Kasumi-1 (cell line): ENCODE measurements around the gene SARDH.
A peak's percentile ranks its signal among the peaks of the same experiment; 100 is the strongest.

Source experiments
- DNase-seq, 2 experiments: peaks; one replicate each; lab custom pipeline; 2025; lab: John Stamatoyannopoulos, UW

Gene SARDH, protein sequence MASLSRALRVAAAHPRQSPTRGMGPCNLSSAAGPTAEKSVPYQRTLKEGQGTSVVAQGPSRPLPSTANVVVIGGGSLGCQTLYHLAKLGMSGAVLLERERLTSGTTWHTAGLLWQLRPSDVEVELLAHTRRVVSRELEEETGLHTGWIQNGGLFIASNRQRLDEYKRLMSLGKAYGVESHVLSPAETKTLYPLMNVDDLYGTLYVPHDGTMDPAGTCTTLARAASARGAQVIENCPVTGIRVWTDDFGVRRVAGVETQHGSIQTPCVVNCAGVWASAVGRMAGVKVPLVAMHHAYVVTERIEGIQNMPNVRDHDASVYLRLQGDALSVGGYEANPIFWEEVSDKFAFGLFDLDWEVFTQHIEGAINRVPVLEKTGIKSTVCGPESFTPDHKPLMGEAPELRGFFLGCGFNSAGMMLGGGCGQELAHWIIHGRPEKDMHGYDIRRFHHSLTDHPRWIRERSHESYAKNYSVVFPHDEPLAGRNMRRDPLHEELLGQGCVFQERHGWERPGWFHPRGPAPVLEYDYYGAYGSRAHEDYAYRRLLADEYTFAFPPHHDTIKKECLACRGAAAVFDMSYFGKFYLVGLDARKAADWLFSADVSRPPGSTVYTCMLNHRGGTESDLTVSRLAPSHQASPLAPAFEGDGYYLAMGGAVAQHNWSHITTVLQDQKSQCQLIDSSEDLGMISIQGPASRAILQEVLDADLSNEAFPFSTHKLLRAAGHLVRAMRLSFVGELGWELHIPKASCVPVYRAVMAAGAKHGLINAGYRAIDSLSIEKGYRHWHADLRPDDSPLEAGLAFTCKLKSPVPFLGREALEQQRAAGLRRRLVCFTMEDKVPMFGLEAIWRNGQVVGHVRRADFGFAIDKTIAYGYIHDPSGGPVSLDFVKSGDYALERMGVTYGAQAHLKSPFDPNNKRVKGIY

DNA sequence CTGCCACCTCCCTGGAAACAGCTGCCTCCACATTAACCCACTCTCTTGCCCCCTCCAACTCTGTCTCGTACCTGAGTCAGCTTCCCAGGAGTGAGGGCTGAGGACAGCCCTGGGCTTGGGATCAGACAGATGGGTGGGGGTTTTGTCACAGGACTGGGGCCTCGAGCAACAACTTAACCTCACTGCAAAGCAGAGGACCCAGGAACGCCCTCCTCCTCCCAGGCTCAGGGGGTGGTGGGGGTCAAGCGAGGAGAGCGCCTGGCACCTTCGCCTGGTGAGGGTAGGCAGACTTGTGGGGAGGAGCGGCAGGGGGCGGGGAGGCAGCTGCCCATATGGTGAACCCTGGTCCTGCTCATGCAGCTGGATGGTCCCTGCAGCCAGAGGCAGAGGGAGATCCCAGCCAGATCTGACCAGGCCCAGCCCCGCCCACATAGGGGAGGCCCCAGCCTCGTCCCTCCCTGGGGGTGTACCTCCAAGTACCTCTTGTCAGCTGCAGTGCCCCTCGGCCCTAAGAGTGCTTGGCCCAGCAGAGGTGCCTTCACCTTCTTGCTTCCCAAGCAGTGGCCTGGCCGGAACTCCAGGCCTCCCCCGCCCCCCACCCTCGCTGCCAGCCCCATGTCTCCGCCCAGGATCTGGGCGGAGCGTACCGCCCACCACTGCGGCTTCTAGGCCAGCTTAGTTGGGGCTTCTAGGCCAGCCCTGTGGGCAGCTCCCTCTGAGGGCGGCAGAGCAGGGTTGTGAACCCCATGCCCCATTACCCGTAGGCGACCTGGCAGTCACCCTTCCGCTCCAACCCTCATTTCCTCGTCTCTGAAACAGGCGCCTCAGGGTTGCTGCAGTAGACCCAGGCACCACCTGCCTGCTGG, at the start of gene SARDH:
SARDH (minus strand) TSS at position 579 of the 866 bp plus-strand sequence. CDS start 4,179 bp downstream, outside the sequence.
- no peak for DNase-seq

DNA sequence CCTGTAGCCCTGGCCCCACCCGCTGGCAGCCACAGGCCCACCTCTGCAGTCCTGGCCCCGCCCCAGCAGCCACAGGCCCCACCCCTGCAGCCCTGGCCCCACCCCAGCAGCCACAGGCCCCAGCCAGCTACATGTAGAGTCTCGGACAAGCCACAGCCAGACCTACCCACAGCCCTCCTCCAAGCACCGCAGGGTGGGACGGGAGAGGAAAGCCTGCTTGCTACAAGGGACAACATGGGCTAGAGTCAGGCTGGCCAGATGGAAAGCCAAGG, 49.5 kb upstream of the SARDH start:
- DNase-seq: no peak

DNA sequence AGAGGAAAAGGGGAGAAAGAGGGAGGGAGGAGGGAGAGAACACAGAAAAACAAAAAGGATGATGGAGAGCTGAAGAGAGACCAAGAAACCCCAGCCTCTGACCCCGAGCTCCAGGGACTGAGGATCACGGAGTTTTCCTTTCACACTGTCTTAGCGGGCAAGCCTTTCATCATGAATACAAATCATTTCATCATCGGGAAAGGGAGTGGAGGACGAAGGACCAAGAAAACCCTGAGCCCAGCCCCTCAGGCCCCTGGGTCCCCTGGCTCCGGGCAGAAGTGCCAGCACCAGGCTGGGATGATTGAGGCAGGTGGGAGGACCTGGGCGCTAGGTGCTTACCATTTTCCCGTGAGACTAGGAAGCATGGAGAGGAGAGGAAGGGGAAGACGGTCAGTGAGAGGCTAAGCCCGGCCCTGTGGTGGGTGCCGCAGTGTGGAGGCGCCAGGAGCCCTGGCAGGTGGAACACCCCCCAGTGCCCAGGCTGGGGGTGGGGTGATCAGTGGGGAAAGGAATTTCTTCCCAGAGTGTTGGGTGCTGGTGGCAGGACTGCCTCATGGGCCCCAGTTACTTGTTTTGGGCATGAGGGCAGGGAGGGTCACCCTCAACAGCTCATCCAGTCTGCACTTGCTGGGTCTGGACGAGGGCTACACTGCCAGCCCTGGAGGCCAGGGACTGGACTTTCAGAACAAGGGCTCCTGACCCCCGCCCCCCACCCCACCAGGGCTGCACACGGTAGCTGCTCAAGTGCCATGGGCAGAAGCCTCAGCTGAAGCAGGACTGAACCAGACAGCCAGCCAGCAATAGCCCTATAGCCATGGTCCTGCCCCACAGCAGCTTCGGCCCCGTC, 49.0 kb upstream of the SARDH start:
- DNase-seq: no peak

DNA sequence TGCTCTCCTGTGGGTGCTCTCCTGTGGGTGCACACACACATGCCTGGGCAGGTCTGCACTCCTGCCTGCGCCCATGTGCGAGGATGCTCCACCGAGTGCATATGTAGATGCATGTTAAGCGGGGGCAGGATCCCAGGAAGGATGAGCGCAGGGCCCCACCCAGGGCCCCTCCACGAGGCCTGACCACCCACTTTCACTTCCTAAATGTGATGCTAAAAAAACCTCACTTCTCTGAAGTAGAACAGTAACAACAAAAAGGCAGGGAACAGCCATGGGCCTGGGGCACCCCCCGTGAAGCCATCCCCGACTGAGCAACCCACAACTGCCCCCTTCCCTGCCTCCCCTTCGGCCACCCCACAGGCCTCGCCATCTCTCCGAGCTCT, 48.2 kb upstream of the SARDH start:
- no peak for DNase-seq

DNA sequence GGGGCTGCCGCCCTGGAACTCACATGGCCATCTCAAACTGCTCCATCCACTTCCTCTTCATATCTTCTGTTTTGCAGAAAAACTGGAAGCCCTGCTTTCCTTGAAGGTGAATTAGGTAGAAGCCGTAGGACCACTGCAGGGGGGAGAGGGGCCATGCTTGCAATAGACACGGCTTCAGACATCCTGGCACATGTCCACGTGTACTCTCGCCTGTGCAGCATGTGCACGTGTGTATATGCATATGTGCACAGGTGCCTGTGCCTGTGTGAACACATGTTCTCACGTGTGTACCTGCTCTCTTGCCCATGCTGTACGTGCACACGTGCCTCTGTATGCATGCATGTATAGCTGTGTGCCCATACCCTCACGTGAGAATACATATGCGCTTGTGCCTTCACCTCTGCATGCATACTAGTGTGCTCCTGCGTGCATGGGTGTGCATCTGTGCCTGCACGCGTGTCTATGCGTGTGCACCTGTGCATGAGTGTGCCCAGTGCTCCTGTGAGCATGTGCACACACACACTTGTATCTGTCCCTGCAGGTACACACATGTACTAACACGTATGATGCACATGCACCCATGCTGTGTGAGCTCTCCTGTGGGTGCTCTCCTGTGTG, 47.7 kb upstream of the SARDH start:
- no peak for DNase-seq

DNA sequence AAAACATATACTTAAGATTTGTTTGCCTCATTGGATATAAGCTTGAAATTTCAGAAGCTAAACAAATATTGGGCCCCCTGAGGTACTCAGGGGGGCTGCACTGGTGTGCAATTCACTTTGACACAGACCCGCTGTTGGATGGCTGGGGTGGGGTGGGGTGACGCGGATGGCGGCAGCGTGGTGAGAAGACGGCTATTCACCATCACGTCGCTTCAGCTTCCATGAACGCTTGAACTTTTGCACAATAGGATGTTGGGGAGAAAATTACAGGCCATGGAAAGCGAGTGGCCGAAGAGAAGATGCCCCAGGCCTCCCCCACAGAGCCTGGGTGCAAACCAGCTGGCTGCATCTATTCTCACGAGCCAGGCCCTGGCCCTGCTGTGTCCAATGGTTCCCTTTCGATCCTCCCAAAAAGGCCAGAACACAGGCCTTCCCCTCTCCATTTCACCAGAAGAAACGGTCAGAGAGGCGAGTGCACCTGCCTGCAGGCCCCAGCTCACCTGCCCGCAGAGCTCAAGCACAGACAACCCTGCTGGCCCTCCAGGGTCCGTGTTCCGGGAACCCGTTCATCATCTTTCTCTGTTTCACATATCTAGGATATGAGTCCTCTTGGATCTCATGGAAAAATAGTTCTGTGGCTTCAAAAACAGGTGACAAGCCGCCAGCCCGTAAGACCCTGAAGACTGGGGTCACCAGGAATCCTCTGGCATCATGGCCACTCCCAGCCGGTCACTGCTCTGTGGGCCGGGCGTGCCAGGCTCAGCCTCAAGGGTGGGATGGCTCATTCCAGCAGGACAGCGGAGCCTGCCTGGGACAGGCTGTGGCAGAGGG, 46.8 kb upstream of the SARDH start:
- DNase-seq: no peak

DNA sequence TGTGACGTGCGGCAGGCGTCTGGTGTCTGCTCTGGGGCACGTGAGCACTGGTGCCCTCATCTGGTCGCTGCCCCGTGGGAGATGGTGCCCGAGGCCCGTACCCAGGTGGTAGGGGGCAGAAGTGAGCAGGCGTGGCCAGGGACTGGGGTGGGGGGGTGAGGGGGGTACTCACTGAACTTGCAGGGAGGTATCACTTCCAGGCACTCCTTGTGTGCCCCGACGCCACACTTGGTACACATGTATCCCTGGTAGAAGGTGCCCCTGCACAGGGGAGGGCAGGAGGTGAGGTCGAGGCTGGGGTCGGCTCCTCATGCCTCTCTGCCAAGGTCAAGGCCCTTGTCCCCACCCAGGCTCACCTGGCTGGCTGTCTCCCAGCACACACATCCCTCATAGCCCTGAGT, 45.2 kb upstream of the SARDH start:
- no peak for DNase-seq

DNA sequence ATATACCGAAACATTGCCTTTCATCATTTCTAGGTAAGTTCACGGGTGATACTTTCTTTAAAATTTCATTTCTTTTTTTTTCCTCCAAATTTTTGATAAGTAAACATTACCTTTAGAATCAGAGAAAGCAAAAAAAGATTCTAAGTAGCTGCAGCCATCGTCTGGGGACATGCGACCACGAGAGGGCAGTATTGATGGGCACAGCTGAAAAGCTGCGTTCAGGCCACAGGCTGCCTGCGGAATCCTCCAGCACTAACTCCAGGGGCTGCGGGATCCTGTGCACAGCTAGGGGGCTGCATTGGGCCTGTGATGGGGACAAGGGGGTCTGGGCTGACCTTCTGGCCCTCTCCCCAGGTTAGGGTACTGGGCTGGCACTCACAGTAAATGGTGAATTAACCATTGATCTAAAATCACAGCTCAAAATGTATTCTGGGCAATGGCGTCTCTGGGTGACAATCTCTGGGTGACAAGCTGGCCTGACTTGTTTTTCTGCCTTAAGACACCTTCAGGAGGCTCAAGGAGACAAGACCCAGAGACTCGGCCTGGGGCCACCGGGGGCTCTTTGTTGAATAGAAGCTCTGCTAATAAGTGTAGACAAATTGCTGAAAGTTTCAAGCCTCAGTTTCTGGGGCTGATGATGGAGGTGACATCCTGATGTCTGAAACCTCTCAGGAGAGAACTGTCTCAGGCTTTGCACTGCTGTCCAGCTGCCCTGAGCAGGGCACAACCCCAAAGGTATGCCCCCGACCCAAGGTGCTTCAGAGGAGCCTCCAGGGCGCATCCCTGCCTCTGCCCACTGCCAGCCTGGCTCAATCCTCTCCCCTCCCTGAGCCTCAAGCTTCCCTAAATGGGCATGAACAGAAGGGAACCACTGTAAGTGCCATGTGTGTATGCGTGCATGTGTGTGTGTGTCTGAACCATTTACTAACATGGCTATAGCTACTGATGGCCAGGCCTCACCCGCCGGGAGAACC, 44.3 kb upstream of the SARDH start:
- peak; percentile 59 to 72 for DNase-seq

DNA sequence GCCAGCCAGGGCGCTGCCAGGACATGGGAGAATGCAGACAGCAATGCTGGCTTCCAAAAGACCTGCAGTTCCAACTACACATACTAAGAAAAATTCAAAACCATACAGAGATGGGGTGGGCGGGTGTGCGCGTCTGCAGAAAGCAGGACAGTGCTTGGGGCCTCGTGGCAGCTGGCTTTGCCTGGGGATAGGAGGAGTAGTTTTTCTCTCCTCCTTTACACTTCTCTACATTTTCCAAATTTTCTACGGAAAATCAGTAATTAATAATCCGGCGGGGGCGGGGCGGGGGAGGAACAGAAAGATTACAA, 43.6 kb upstream of the SARDH start:
- DNase-seq: no peak

DNA sequence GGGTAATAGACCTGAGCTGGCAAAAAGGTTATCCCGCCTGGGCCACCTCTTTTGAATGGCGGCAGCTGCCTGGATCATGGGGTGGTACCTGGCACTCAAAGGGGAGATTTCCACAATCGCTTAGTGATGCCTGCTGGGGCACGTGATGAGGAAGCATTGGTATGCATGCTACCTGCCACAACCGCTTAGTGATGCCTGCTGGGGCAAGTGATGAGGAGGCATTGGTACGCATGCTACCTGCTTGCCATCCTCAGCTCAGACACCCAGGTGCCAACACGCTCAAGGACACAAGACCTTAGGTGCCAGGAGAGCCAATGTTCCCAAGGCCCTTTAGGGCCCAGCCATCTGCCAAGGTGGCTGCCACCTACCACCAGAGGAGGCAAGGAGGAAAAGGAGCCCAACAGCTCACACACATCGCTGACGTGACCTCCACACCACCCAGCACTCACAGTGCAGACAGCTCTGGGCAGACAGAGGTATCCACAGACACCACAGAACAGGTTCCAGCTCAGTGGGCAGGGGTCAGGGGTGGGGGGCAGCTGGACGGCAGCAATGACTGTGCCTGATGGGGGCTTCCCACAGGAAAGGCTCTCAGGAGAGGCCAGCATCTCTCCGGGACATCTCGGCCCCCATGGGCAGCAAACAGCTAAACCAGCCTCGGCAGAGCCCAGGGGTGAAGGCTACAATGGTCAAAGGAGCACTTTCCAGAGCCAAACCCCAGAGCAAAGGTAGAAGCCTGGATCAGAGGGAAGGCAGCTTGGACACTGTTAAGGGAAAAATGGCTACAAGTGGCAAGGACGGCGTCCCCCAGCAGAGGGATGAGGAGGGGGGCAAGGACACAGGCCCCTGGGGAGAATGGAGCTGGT, 43.0 kb upstream of the SARDH start:
- DNase-seq: no peak

DNA sequence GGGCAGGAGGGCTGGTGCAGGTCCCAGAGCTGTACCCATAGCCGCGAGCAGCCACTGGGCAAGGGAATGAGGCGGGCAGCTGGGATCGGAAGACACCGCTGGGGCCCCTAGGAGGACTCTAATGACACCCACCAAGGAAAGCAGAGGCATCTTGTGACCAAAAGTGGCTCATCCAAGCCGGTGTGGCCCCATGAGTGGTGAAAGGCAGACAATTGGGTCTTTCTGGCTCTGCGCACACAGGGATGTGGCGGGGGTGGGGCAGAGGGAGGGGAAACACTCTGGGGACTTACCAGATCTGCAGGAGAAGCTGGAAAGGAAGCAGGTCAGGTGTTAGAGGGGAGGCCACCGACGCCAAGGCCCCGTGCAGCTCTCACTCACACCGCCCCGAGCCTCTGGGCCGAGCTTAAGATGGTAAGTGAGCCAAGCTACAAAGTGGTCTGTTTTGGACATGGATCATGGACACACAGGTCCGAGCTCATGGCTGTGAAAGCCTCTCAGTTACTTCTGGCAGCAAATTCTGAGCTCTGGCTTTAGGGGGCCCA, 42.3 kb upstream of the SARDH start:
- no peak for DNase-seq

DNA sequence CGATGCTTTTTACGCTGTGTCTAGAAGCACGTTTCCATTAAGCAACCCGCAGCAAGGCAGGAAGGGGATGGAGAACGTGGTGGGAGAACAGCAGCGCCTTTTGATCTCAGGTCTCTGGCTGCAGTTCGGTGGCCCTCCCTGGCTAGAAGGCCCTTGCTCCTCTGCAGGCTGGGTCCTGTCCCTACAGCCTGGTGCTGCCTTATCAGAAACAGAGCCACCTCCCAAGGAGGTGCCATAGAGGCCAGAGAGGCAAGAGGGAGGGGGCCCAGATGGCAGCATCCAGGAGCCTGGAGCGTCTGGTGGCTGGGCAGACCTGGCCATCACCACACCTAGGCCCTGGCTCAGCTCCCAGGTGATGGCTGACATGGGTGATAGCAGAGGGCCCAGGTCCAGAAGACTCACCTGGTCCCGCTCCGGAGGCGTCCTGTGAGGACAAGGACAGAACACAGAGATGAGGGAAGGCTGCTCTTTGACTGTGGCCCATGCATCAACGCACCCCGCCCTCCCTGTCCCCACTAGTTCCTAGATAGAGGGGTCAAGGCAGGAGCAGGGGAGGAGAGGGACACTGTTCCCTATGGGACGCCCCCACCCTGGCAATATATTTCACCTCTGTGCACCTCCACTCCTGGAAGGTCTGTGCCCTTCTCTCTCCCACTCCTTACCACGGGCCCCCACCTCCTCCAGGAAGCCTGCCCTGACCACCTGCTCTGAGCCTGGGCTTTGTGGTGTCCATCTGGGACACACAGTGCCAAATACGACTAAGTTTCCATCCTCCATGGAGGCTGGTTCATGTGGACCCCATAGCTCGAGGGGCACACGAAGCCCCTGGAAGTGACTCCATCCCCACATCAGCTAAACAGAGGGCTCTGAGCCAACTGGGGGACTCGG, 41.6 kb upstream of the SARDH start:
- DNase-seq: no peak

DNA sequence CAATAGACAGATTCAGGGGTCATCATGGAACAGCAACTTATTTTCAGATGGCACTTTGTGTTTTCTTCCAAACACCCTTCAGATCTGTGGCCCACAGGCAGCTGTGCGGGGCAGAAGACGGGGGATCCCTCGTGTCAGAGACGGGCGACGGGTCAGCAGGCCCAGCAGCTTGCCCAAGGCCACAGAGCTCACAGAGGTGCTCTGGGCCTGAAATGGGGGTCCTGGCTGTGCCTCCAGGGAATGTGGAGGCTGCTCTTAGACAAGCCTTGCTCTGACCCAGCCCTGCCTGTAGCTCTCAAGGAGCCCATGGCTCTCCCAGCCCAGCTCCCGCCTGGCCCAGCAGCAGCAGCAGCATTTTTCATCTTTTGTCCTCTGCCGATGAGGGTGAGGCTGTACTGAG, 40.9 kb upstream of the SARDH start:
- no peak for DNase-seq

DNA sequence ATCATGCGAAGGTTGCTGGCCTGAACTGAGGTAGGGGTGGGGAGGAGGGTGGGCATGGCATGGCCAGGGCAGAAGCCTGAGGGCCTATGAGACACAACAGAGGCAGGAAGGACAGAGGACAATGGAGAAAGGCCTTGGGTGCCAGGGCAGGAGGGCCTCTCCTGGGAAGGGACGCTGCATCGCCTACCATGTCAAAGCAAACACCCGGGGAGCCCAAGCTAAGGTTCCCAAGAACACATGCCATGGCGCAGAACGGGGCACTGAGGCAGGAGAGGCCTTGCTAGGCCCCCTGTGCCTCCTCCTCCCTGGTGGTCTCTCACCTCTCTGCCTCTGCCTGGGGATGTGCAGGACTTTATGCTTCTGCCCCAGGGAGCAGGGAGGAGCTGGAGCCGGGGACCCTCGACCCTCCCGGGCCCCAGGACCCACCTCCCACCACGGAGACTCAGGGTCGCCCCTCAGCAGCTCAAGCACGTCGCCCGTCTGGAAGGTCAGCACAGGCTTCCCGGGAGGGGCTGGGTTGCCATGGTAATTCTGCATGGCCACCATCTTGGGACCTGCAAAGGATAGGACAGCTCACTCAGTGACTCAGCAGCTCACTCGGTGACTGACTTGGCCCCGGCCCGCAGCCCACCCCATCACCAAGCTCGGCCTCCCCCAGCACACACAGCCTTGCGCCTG, 40.3 kb upstream of the SARDH start:
- DNase-seq: no peak

DNA sequence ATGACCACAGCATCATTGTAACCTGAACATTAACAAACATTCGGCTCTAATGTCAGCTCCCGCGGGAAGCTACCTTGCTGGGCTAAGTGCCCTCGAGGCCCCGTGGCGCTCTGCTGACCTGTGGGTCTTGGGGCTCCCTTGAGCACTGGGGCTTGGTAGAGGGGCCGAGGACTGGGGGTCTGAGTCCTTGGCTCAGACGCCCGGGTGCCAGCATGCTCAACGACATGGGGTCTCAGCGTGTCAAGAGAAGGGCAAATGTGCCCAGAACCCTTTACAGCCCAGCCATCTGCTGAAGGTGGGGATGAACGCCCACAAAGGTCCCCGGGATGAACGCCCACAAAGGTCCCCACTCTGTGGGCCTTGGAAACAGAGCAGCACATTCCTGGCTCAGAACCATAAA, 39.7 kb upstream of the SARDH start:
- DNase-seq: no peak
